NCI-H774 (cell line): ENCODE measurements around the gene RGPD3.
"Not testable (repeated sequence)": the region's sequence is repeated elsewhere in the genome, so short reads cannot be mapped to it uniquely, and the experiment has no call there.

ENCODE experiments used
- DNase-seq: peaks from one replicate; lab custom pipeline; 2025; lab: John Stamatoyannopoulos, UW

RGPD3 gene

DNA sequence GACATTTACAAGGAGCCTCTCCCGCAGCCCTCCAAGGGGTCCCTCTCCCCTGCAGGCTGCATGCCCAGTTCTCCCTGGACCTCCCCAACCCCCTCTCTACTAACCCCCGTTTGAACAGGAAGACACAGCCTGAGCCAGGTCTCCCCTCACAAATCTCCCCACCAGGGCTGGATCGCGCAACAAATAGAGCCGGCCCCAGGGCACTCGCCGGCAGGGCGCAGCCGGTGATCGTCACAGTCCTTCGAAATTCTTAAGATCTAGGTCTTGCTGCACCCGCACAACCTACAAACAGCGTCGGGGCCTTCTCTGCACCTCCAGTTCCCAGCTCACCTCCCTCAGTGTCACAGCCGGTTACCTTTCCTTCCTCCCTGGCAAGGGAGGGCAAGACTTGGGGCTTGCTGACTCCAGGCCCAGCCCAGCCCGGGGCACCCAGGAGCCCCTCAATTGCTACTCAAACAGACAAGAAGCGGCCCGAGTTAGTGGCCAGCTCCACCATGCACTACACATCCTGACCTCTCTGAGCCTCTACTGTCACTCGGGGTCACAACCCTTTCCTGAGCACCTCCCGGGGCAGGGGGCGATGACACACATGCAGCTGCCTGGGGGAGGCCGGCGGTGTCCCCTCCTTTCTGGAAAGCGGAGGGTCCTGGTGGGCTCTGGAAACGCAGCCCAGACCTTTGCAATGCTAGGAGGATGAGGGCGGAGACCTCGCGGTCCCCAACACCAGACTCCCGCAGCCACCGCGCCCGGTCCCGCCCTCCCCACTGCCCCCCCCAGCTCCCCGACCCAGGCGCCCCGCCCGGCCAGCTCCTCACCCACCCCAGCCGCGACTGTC lies 18.6 kb upstream of the RGPD3 start, which contains the start of gene CD8B2:
Gene CD8B2 (plus strand): TSS at position 814 of the 835 bp plus-strand sequence. CDS start 63 bp downstream, outside the sequence.
- not testable (repeated sequence) for DNase-seq

DNA sequence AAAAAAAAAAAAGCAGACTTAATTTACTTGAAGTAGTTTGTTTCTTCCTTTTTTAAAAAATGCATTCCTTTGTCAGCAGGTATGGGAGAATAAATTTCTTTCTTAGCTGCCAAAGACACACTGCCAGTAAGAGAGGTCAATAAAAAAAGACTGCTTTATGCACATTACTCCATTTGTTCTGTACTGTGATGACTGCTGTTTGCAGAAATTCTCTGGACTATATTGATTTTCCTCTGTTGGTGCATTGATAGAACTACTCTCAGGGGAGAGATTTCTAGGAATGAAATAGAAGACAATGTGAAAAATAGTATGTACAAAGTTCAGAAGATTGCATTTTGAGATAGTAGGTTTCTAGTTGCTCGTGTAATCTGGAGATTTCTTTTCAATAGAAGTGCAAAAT lies 11.3 kb upstream of the RGPD3 start:
- not testable (repeated sequence) for DNase-seq

DNA sequence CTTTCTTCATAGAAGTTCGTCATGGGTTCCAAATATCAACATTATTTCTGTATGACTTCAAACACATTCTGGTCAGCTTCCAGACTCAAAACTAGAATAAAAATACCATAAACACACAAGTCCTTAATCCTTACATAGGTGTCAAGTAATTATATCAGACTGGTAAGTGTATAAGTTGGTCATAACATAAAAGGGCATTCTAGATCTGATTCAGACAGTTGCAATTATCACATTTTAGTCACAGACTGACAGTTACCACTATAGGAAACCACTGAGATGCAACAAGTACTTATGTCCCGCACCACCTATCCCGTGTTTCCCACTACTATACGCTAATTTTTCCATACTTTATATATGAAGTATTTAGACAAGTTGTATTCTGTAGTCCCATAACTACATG lies 9.4 kb upstream of the RGPD3 start:
- DNase-seq, result not testable (repeated sequence)

DNA sequence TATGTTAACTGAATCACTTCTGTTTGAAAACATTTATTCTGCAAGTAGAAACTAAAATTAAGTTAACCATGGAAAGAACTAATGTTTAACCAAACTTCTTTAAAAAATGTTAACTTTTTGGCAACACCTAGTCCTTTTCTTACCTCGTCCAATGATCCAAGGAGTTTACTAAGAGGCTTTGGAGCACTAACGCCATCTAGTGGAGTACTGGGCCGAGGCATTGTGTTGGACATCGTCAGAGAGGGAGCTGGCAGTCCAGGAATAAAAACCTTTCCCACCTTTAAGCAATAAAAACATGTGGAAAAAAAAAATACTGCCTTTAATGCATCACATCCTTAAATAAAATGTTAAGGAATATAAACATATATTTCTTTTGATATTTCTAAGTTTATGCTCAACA lies 2.4 kb upstream of the RGPD3 start:
- DNase-seq, result not testable (repeated sequence)

DNA sequence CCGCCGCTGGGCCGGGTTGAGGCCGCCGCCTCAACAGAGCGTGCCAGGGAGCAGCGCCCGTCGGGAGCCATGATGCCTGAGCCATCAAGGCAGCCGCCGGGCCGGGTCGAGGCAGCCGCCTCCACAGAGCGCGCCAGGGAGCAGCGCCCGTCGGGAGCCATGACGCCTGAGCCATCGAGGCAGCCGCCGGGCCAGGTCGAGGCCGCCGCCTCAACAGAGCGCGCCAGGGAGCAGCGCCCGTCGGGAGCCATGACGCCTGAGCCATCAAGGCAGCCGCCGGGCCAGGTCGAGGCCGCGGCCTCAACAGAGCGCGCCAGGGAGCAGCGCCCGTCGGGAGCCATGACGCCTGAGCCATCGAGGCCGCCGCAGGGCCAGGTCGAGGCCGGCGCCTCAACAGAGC lies 697 bp downstream of the RGPD3 start:
- not testable (repeated sequence) for DNase-seq

DNA sequence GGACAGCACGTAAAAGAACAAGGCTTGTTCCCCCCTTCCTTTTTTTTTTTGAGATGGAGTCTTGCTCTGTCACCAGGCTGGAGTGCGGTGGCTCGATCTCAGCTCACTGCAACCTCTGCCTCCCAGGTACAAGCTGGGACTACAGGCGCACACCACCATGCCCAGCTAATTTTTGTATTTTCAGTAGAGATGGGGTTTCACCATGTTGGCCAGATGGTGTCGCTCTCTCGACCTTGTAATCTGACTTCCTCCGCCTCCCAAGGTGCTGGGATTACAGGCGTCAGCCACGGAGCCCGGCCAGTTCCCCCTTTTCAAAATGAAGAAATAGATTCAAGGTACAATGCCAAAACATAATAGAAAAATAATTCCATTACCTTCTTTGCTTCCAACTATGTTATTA lies 6.3 kb downstream of the RGPD3 start:
- DNase-seq, result not testable (repeated sequence)

DNA sequence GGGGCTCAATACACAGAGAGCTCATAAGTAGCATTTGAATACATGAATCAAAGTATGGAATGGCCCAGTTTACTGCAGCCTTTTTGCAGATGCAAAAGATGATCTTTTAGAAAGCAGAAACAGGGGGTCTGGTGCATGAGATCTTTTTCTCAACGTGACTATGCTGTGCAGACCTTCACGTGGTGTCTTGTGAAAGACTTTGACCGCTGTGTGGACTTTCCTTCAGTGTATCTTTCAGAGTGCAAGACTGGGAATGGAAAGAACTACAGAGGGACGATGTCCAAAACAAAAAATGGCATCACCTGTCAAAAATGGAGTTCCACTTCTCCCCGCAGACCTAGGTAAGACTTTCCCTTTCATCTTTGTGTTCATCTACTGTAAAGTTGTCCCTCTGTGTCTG lies 77.5 kb downstream of the RGPD3 start:
- DNase-seq, result not testable (repeated sequence)

DNA sequence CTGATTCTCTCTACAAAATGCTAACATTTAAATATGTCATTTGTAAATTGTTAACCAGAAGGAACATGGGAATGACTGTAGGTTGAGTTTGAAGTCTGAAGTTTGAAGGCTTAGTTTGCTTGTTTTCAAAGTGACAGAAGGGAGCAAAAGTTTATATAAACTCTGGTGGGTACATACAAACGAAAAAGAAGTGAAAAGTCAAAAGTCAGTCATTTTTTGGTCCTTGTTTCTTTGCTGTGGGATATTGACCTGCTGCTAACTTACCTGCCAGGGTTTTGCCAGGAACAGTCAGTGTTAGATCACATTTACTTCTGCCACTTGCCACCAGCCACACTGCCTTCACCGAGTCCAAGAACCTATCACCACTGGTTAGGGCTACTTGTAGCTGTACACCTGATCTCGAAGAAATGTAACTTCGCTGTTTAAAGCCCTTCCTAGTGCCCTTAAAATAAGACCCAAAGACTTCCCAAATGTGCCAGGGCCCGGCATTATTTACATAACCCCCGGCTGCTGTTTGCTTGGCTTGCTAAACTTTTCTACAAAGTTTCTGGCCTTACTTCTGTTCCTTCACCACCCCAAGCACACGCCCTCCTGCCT lies 79.3 kb downstream of the RGPD3 start:
- DNase-seq, result not testable (repeated sequence)

DNA sequence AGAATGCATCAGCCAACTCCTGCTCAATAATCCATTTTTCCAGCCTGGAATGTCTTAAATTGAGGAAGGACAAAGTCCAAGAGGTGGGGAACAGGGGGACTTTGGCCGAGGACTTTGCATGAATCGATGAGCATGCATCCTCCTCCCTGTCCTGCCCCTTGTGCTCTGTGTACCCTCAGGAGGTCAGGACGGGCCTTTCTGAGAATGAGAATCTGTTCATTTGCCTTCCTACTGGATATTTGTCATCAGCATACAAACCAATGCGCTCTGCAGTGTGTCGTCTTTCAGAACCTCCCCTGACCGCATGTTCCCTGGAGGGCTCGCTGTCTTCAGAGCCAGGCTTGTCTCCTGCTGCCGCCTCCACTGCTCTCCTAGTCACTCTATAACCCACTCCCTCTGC lies 83.7 kb downstream of the RGPD3 start:
- not testable (repeated sequence) for DNase-seq

DNA sequence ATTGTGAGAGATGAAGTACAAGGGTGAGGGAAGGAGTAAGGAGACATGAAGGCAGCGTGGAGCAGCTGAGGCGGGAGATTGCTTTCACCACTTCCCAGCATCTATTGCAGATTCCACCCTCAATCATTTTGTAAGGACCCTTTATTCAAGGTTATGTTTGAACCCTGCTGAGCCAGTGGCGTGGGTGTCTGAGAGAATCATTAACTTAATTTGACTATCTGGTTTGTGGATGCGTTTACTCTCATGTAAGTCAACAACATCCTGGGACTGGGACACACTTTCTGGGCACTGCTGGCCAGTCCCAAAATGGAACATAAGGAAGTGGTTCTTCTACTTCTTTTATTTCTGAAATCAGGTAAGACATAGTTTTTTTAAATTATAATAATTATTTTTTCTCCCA lies 86.3 kb downstream of the RGPD3 start:
- not testable (repeated sequence) for DNase-seq

DNA sequence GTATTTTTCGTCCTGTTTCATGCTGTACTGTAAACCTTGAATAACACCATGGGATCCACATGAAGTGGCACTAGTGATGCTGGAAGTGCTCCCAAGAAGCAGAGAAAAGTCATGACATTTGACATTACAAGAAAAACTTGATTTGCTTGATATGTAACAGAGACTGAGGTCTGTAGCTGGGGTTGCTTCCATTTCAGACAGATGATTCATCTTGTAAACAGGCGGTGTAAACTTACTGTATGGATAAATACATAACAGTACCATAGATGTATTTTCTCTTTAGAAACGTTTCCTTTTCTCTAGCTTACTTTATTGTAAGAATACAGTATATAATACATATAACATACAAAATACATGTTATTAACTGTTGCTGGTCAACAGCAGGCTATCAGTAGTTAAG lies 88.6 kb downstream of the RGPD3 start:
- not testable (repeated sequence) for DNase-seq

DNA sequence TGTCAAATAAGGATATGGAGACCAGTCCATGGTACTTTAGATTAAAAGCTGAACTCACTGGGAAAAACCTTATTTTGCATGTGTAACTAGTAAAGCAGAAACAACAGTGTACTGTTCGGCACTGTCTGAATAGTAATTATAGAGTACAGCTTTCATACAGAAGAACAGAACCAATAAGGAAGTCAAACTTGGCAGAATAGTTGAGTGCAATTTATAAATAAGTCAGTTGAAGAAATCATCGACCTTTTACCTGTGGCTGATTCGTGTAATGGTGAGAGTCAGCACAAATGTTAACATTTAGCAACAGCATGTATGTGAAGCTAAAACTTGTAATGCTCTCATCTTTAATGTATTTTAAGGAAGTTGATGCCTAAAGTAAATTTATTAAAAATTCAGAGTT lies 99.0 kb downstream of the RGPD3 start:
- not testable (repeated sequence) for DNase-seq

DNA sequence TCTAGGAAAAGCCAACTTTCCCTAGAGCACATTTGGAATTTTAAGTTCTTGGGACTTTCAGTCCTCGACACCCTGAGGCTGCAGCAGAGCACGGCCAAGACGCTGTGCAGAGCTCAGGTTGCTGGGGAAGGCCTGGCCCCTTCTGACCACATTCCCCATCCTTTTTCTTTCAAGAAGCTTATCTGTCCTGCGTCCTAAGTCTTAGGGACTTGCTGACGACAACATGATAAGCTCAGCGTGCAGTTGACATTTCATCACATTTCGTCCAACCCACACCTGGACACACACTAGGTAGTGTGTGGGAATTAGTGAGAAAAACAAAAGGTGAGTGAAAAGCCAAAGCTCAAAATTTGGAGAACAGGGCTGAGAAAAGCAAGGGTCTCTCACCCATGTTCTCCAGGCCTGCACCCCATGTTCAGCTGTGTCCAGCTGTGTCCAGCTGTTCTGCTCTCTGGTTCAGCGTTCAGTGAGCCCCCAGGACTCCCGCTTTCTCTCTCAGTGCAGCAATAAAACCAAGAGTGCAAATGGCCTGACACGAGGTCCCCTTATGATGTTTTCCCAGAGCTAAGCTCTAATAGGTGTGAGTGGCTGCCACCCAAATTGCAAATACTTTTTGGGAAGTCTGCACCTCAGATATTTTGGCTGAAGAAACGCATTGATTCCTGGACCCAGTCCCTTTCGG lies 101.9 kb downstream of the RGPD3 start:
- DNase-seq, result no peak

DNA sequence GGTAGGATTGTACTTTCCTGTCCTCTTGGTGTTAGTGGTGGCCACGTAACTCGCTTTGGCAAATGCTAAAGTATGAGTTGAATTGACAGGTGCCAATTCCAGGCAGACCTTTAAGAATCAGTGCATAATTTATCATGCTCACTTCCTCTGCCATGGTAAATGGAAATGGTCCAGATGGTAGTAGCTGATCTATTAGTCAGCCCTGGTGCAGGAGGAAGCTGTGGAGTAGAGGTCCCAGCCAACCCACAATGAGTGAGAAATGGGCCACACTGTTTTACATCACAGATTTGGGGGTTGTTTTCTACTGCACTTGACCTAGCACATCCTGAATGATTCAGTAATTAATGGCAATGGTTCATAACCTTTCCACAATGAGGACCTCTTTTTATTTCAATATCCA lies 104.4 kb downstream of the RGPD3 start:
- DNase-seq, result no peak

DNA sequence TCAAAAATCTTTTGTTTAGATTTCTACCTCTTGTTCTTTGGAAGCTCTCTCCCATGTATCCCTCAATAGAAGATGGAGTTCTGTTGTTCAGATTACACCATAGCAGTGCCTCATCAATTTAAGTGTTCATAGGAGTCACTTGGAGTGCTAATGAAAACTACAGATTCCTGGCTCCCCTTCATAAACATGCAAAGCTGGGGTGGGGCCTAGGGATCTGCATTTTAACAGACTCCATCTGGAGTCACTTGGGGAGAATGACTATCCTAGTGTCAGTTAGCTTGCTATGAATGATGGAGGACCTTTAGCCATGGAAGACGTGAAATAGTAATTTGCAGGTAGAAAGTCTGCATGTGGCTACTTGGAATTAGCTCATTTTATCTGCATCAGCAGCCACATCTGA lies 105.4 kb downstream of the RGPD3 start:
- DNase-seq, result no peak

DNA sequence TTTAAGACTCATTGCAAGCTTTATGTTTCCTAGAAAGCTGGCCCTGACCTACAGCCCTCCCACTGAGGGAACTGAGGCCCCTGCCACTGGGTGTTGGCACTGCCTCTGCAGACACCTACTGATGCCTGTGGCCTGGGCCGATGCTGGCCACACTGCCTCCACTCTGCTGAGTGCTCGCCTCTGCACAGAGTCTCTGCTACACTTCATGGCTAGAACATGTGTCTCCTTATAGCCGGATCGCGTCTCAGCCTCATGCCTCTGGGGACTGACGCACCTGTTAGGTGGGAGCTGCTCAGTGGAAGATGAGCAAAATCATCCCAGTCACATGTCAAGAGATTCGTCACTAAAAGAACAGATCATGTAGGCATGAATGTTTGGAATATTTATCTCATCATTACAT lies 108.7 kb downstream of the RGPD3 start:
- DNase-seq, result no peak

DNA sequence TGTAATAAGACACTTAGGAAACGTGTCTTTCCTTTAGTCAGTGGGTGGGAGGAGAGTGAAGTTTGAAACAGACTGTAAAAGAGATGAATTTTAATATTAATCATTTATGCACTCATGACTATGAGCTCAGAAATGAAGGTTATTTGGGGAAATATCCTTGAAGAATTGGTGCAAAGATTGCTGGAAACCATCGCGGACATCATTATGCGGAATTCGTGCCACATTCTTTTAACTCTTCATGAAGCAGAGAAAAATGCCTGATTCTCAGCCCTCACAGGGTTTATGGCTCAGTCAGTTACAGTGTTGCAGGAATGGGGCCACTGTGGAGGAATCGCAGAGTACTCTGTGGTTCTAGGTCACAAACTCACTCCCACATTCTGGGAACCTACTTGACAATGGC lies 109.7 kb downstream of the RGPD3 start:
- DNase-seq, result no peak

DNA sequence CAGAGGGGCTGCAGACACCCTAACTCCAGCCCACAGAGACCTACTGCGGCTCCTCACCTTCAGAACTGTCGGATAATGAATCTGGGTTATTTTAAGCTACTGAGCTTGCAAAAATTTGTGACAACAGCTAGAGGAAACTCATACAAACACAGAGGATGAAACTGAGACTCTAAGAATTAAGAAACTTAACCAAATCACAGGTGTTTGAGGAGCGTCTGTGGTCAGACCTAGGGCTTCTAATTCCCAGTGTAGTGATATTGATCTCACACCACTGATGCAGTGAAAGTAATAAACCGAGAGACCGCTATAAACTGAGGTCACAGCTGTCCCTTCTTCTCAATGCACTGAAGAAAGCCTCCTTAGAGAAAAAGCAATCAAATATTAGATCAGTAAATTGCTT lies 110.1 kb downstream of the RGPD3 start:
- DNase-seq, result no peak

DNA sequence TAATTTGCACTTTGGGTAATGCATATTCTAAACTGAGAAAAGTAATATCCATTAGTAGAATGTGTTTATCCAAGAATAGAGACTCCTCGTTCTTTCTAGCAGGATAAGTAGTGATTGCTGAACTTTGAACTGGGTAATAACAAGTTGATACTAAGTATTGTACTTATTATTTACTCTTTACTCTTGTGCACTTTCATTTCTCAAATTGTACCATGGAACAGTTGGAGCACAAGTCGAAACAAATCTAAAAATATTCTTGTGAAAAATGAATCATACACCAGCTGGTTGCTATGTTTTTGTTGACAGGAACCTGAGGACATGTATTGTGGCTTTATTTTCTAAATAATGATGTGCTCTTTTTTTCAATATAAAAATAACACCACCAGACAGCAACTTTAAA lies 111.9 kb downstream of the RGPD3 start:
- no peak for DNase-seq

DNA sequence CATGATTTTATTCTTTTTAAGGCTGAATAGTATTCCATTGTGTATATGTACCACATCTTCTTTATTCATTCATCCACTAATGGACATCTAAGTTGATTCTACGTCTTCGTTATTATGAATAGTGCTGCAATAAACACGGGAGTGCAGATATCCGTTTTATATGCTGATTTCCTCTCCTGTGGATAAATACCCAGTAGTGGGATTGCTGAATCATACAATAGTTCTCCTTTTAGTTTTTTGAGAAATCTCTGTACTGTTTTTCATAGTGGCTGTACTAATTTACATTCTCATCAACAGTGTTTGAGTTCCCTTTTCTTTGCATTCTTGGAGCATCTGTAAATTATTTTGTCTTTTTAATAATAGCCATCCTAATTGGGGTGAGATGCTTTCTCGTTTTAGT lies 114.5 kb downstream of the RGPD3 start:
- no peak for DNase-seq

DNA sequence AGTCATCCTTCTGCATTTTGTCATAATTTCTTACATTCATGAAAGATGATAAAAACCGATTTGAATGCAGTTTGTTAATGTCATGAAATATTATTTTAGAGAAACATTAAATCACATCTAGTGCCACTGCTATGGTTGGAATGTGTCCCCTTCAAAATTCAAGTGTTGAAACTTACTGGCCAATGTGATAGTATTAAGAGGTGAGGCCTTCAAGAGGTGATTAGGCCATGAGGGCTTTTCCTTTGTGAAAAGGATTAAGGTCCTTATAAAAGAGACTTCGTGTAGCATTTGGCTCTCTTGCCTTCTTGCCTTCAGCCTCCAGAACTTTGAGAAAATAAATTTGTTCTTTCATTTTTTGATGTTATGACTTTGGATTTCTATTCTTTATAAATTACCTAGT lies 117.2 kb downstream of the RGPD3 start:
- DNase-seq, result no peak

DNA sequence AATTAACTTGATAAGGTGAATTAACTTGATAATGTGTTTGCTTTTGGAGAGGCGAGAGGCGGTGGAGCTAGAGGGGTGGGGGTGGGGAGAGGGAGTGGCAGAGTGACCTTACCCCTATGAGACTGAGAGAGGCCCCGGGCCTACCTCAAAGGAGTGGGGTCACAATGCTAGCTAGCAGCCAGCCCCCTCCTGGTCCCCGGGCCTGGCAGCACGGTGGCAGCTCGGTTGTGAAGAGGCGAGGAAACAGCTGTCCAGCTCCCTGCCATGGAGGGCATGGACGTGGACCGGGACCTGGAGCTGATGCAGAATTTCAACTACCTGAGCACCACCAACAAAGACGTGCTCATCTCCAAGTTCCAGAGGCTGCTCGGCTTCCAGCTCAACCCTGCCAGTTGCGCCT lies 123.9 kb downstream of the RGPD3 start:
- DNase-seq, result no peak

DNA sequence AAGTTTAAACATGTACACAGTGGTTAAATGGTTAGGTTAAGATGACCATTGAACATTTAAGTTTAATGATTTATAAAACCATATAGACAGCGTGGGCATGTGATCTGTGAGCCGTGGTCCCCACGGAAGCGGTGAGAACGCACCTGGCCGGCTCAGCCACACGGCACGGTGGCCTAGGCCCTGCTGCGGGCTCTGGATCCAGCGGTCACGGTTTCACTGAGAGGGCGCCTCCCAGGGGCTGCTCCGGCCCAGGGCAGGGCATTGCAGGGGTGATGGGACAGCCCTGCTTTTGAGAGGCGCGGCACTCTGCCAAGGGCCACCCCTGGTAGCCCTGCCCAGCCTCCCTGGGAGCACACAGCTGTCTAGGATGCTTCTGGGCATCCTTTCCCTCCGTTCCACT lies 124.9 kb downstream of the RGPD3 start:
- no peak for DNase-seq
